ENCODE results near the gene SLIT3. TPM values are rescaled to one million over a fixed set of nuclear protein-coding genes. Genes with fewer than 3 reads are reported as not detected.

SLIT3 gene
- total and polyA plus RNA-seq, 9 of the 15 experiments (the other 6 are each of a cell fraction or from before 2014, with no cell fraction given): 0.01 to 0.04 TPM; not detected in 7

- no peak for TF ChIP-seq CEBPG (CRISPR knock-in tag; IDR thresholded peaks at IDR 0.05)
- peak in 1 of 2 experiments; percentile 78; a peak in 2 of 4 replicates for TF ChIP-seq CEBPG (tag; conservative IDR thresholded peaks at IDR 0.05 in 1 of 2, IDR thresholded peaks at IDR 0.05 in 1 of 2)
- peak; percentile 41; the same call in 1 of the 2 replicates for TF ChIP-seq ZNF175 (CRISPR knock-in tag; IDR thresholded peaks at IDR 0.05; ENCODE audit: low read depth)
- no peak for TF ChIP-seq ZEB2 (IDR thresholded peaks at IDR 0.05)
- TF ChIP-seq TRIM24 (IDR thresholded peaks at IDR 0.05): peak in 1 of 2 experiments; percentile 40; a peak in 1 of 4 replicates
- TF ChIP-seq CREBBP (IDR thresholded peaks at IDR 0.05; ENCODE audit: low read depth, low read length): no peak
- no peak for TF ChIP-seq BRCA1 (IDR thresholded peaks at IDR 0.05)
- TF ChIP-seq BRCA1 (CRISPR knock-in tag; IDR thresholded peaks at IDR 0.05): no peak
- TF ChIP-seq CREM (IDR thresholded peaks at IDR 0.05; ENCODE audit: low read depth): no peak
- no peak for TF ChIP-seq BCOR (IDR thresholded peaks at IDR 0.05)
- no peak for TF ChIP-seq ZNF408 (CRISPR knock-in tag; IDR thresholded peaks at IDR 0.05; ENCODE audit: low read depth)
- TF ChIP-seq, protein P1, sequence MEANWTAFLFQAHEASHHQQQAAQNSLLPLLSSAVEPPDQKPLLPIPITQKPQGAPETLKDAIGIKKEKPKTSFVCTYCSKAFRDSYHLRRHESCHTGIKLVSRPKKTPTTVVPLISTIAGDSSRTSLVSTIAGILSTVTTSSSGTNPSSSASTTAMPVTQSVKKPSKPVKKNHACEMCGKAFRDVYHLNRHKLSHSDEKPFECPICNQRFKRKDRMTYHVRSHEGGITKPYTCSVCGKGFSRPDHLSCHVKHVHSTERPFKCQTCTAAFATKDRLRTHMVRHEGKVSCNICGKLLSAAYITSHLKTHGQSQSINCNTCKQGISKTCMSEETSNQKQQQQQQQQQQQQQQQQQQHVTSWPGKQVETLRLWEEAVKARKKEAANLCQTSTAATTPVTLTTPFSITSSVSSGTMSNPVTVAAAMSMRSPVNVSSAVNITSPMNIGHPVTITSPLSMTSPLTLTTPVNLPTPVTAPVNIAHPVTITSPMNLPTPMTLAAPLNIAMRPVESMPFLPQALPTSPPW (CRISPR knock-in tag; IDR thresholded peaks at IDR 0.05): 0 out of 2 replicates have a peak, but pooled peaks have one; percentile 22
- TF ChIP-seq ZNF589 (CRISPR knock-in tag; IDR thresholded peaks at IDR 0.05; ENCODE audit: low read depth): peak; percentile 82
- TF ChIP-seq KDM5B (IDR thresholded peaks at IDR 0.05; ENCODE audit: insufficient replicate concordance, low read depth, low read length): no peak
- TF ChIP-seq KAT2B (IDR thresholded peaks at IDR 0.05; ENCODE audit: low read depth, low read length): no peak
- TF ChIP-seq THAP12 (CRISPR knock-in tag; IDR thresholded peaks at IDR 0.05): no peak
- TF ChIP-seq, protein P2, sequence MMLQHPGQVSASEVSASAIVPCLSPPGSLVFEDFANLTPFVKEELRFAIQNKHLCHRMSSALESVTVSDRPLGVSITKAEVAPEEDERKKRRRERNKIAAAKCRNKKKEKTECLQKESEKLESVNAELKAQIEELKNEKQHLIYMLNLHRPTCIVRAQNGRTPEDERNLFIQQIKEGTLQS (IDR thresholded peaks at IDR 0.05): peak; percentile 50; the same call in 1 of the 2 replicates
- TF ChIP-seq, protein P2 (CRISPR knock-in tag; conservative IDR thresholded peaks at IDR 0.05): no peak
- no peak for TF ChIP-seq ZBTB12 (CRISPR knock-in tag; IDR thresholded peaks at IDR 0.05)
- TF ChIP-seq ZNF134 (CRISPR knock-in tag; conservative IDR thresholded peaks at IDR 0.05): no peak
- TF ChIP-seq KHSRP (IDR thresholded peaks at IDR 0.05): no peak
- TF ChIP-seq ZKSCAN8 (CRISPR knock-in tag; IDR thresholded peaks at IDR 0.05): peak; percentile 26; the same call in 1 of the 2 replicates
- TF ChIP-seq ZBTB8A (IDR thresholded peaks at IDR 0.05; ENCODE audit: partially characterized antibody): no peak
- no peak for TF ChIP-seq CHD4 (IDR thresholded peaks at IDR 0.05; ENCODE audit: insufficient read depth, insufficient replicate concordance, low read depth, low read length, poor library complexity, severe bottlenecking)
- no peak for TF ChIP-seq ZNF232 (CRISPR knock-in tag; IDR thresholded peaks at IDR 0.05)
These were observed 478.1 kb downstream of the SLIT3 start (continued) for GRCh38 chr5:168822745-168823281.
